ACC112 (cell line): ENCODE data around the gene BCAP31.
"Not testable (repeated sequence)": the region's sequence is repeated elsewhere in the genome, so short reads cannot be mapped to it uniquely, and the experiment has no call there.

Source experiments
- H2AFZ ChIP-seq: fragments of 200-600 bp; sonication (generic); one replicate; pipeline ENCODE4 v1.6.0; 2017; ENCODE audit warnings: antibody characterized with exemption, low read length; ENCODE audit not compliant: unreplicated experiment
- H3K27ac ChIP-seq: fragments of 200-600 bp; sonication (generic); 2 replicates; pipeline ENCODE4 v1.5.1; 2014; ENCODE audit warnings: low read depth, mild to moderate bottlenecking, antibody characterized with exemption, low read length, moderate library complexity
- H3K27me3 ChIP-seq: fragments of 200-600 bp; sonication (generic); 2 replicates; pipeline ENCODE4 v1.6.1; 2014; ENCODE audit warnings: mild to moderate bottlenecking, antibody characterized with exemption, low read length, moderate library complexity, mixed read lengths; ENCODE audit not compliant: insufficient read depth
- H3K36me3 ChIP-seq: fragments of 200-600 bp; sonication (generic); 2 replicates; pipeline ENCODE4 v1.6.1; 2016; ENCODE audit warnings: mild to moderate bottlenecking, antibody characterized with exemption, low read length, moderate library complexity, mixed read lengths; ENCODE audit not compliant: insufficient read depth
- H3K4me1 ChIP-seq: fragments of 200-600 bp; sonication (generic); one replicate; pipeline ENCODE4 v1.6.1; 2016; ENCODE audit warnings: low read length, mixed read lengths; ENCODE audit not compliant: insufficient read depth, unreplicated experiment, control insufficient read depth
- H3K4me3 ChIP-seq: fragments of 200-600 bp; sonication (generic); 2 replicates; pipeline ENCODE4 v1.5.1; 2014; ENCODE audit warnings: mild to moderate bottlenecking, low read depth, low read length
- H3K79me2 ChIP-seq: fragments of 200-600 bp; sonication (generic); one replicate; pipeline ENCODE4 v1.6.0; 2016; ENCODE audit warnings: low read length; ENCODE audit not compliant: control insufficient read depth, unreplicated experiment, insufficient read depth

The BCAP31 gene

DNA sequence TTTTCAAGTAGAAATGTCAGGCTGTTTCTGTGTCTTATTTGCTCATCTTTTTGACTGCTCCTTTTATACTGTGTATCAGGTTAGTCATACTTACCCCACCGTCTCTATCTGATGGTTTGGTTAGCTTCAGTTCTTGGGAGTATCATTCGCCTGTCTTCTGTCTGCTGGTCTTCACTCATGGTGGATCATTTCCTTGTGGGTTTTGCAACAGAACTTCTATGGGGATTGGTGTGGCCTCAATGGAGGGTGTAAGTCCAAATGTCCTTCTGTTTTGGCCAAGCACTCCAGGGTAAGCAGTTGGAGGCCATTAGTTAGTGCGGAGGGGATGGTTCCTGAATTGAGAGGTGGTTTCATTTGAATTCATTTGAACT is 7.6 kb upstream of the BCAP31 start:
- H3K36me3 ChIP-seq = peaks cover 6% of the 10 kb centered on the region
- peaks cover 11% of the 10 kb centered on the region for H3K4me1 ChIP-seq
- no peak overlapping the region for H3K4me3 ChIP-seq
- no peaks in the 10 kb centered on the region for H3K27me3 ChIP-seq
- no peak overlapping the region for H3K27ac ChIP-seq
- peaks cover 8% of the 10 kb centered on the region for H3K79me2 ChIP-seq
- H2AFZ ChIP-seq = no peak overlapping the region

- Histone ChIP-seq H3K79me2 (peaks cover 8% of the 10 kb centered on the region), H2AFZ (no peak overlapping the region), H3K36me3 (peaks cover 6% of the 10 kb centered on the region), H3K4me3 (no peak overlapping the region), H3K4me1 (peaks cover 11% of the 10 kb centered on the region), H3K27ac (no peak overlapping the region), H3K27me3 (no peaks in the 10 kb centered on the region)
These were observed 7.1 kb upstream of the BCAP31 start for GRCh38 chrX:153731117-153731844.

DNA sequence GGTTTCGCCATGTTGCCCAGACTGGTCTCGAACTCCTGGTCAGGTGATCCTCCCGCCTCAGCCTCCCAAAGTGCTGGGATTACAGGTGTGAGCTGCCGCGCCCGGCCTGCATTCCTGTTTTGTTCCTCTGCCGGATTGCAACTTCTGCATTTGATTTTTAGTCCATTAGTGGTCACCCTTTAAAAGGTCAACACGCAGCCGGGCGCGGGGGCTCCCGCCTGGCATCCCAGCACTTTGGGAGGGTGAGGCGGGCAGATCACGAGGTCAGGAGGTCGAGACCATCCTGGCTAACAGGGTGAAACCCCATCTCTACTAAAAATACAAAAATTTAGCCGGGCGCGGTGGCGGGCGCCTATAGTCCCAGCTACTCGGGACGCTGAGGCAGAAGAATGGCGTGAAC is 5.9 kb upstream of the BCAP31 start:
- H3K4me3 ChIP-seq, H3K36me3 ChIP-seq, H3K27ac ChIP-seq, H3K79me2 ChIP-seq, H2AFZ ChIP-seq, H3K27me3 ChIP-seq: not testable (repeated sequence)
- peaks cover 16% of the 10 kb centered on the region for H3K4me1 ChIP-seq

DNA sequence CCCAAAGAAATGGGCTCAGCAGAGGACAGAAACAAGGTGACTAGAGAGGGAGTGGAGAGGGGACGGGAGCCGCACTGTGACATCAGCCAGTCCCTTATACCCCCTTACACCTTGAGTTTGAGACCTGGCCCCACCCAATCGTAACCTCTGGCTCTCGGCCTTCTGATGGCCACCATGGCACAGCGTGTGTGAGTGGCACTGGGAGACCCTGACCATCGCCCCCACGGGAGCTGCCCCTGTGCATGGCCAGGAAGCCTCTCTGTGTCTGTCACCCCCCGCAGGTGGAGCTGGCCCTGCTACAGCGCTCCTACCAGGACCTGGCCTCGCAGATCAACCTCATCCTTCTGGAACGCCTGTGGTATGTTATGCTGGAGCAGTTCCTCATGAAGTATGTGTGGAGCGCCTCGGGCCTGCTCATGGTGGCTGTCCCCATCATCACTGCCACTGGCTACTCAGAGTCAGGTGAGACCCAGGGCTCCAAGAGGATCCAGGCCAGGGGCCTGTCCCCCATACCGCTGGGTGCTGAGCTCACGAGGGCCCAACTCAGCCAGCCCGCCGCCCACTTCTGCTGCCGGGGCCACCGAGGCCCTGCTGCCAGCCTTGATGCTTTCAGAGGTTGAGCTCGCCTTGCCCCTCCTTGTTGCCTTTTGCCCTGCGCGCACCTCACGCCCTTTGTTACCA is 4.9 kb upstream of the BCAP31 start:
- Histone ChIP-seq H2AFZ (no peak overlapping the region), H3K79me2 (peaks cover 13% of the 10 kb centered on the region), H3K27me3 (no peaks in the 10 kb centered on the region), H3K36me3 (peaks cover 6% of the 10 kb centered on the region), H3K4me3 (no peak overlapping the region), H3K4me1 (peaks cover 18% of the 10 kb centered on the region), H3K27ac (no peak overlapping the region)

- no peak overlapping the region for H3K27ac ChIP-seq
- no peak overlapping the region for H2AFZ ChIP-seq
- H3K4me3 ChIP-seq = no peak overlapping the region
- H3K4me1 ChIP-seq = peaks cover 18% of the 10 kb centered on the region
- no peaks in the 10 kb centered on the region for H3K27me3 ChIP-seq
- peaks cover 6% of the 10 kb centered on the region for H3K36me3 ChIP-seq
- H3K79me2 ChIP-seq = peaks cover 14% of the 10 kb centered on the region
These were observed 3.9 kb upstream of the BCAP31 start for GRCh38 chrX:153728095-153728494.

- Histone ChIP-seq H3K4me3 (peak overlapping the region; percentile 72), H3K79me2 (peaks cover 22% of the 10 kb centered on the region), H3K27ac (peak overlapping the region; percentile 74), H2AFZ (no peak overlapping the region), H3K27me3 (no peaks in the 10 kb centered on the region), H3K36me3 (peaks cover 6% of the 10 kb centered on the region), H3K4me1 (peaks cover 20% of the 10 kb centered on the region)
These were observed 3.1 kb upstream of the BCAP31 start for GRCh38 chrX:153727123-153727931.

DNA sequence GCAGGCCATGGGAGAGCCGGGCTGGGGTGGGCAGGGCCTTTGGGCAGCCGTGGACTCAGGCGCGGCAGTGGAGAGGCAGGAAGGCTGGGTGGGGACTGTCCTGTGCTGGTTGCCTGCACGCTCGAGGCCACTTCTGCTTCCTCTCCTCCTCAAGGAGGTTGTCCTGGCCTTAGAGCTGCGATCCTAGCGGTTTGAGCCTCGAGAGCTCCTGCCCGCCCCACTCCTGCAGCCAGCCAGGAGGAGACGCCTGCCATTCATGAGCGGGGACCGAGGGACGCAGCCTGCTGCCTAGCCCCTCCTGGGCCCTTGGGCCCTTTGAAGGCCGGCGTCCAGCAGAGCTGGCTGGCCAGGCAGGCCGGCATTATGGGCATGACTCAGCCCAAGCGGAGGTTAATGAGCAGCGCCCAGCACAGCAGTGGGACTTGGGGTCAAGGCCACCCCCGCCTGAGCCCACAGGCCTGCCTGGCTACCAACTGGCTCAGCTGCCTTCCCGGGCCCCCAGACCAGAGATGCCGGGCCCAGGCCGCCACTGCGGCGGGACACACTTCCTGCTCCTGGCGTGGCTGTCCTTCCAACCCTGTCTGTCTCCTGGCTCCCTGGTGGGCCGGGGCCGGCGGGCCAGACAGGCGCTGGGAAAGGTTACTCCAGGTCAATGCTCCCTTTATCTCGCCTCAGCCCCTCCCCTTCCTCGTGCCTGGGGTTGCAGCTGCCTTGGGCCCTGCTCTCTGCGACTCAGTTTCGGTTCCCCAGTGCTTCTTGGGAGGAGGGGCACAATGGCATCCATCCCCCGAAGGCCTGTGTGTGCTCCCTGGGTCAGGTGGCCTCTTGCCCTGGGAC is 2.3 kb upstream of the BCAP31 start:
- H3K36me3 ChIP-seq = peaks cover 2% of the 10 kb centered on the region
- no peaks in the 10 kb centered on the region for H3K27me3 ChIP-seq
- H3K79me2 ChIP-seq = peaks cover 28% of the 10 kb centered on the region
- H3K4me3 ChIP-seq = peak overlapping the region; percentile 72
- peak overlapping the region; percentile 33 for H2AFZ ChIP-seq
- peaks cover 25% of the 10 kb centered on the region for H3K4me1 ChIP-seq
- H3K27ac ChIP-seq = peak overlapping the region; percentile 74

DNA sequence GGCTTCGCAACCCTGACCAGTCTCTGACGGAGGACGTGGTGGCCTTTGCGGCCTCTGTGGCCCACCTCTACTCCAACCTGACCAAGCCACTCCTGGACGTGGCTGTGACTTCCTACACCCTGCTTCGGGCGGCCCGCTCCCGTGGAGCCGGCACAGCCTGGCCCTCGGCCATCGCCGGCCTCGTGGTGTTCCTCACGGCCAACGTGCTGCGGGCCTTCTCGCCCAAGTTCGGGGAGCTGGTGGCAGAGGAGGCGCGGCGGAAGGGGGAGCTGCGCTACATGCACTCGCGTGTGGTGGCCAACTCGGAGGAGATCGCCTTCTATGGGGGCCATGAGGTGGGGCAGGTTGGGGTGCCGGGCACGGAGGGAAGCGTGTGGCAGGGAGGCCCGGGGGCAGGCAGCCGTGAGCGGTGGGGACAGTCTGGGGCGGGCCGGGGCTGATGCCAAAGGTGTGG is 1.7 kb upstream of the BCAP31 start:
- Histone ChIP-seq H3K79me2 (peaks cover 30% of the 10 kb centered on the region), H2AFZ (no peak overlapping the region), H3K36me3 (peaks cover 2% of the 10 kb centered on the region), H3K4me3 (peak overlapping the region; percentile 72), H3K4me1 (peaks cover 25% of the 10 kb centered on the region), H3K27me3 (no peaks in the 10 kb centered on the region), H3K27ac (peak overlapping the region; percentile 74)

DNA sequence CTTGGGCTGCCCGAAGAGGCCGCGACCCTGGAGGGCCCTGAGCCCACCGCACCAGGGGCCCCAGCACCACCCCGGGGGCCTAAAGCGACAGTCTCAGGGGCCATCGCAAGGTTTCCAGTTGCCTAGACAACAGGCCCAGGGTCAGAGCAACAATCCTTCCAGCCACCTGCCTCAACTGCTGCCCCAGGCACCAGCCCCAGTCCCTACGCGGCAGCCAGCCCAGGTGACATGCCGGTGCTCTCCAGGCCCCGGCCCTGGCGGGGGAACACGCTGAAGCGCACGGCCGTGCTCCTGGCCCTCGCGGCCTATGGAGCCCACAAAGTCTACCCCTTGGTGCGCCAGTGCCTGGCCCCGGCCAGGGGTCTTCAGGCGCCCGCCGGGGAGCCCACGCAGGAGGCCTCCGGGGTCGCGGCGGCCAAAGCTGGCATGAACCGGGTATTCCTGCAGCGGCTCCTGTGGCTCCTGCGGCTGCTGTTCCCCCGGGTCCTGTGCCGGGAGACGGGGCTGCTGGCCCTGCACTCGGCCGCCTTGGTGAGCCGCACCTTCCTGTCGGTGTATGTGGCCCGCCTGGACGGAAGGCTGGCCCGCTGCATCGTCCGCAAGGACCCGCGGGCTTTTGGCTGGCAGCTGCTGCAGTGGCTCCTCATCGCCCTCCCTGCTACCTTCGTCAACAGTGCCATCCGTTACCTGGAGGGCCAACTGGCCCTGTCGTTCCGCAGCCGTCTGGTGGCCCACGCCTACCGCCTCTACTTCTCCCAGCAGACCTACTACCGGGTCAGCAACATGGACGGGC is 1.0 kb upstream of the BCAP31 start:
- peaks cover 34% of the 10 kb centered on the region for H3K79me2 ChIP-seq
- H3K36me3 ChIP-seq = peaks cover 6% of the 10 kb centered on the region; the same call in 1 of the 2 replicates
- peak overlapping the region; percentile 72 for H3K4me3 ChIP-seq
- no peaks in the 10 kb centered on the region for H3K27me3 ChIP-seq
- peaks cover 25% of the 10 kb centered on the region for H3K4me1 ChIP-seq
- no peak overlapping the region for H2AFZ ChIP-seq
- peak overlapping the region; percentile 74 for H3K27ac ChIP-seq
